ENCODE measurements around the gene ZNF503.

The ZNF503 gene

DNA sequence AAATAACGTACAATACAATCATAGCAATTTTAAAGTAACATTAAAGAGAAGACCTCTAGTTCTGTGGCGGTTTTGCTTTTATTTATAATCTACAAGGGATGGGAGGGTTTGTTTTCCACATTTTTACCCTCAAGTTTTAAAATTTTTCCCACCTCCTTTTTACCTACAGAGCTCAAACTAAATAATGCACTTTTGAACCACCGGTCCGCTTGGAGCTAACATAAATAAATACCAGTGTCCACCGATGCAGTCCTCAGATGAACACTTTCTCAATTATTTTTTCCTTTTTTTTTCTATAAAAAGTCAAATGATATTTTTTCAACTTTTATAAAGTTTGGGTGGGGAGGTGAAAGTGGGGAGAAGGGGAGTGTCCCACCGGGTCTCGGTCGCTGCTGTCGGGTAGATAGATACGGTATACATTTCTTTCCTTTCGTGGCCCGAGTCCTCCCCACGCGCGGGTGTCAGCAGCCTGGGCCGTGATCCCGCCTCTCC lies 3.3 kb downstream of the ZNF503 start:
- Histone ChIP-seq H3K36me3 (ENCODE audit: insufficient read depth, low read length) (no peaks in the 10 kb centered on the region), H3K4me2 (ENCODE audit: low read depth, low read length, poor library complexity, severe bottlenecking) (no peak overlapping the region), H3K9me3 (ENCODE audit: insufficient read depth, low read depth, low read length) (no peaks in the 10 kb centered on the region), H2AFZ (ENCODE audit: low read length) (no peak overlapping the region), H3K9me2 (replicated peaks; ENCODE audit: low read depth, low read length) (no peaks in the 10 kb centered on the region), H3K79me2 (ENCODE audit: insufficient read depth, low read length) (peaks cover 33% of the 10 kb centered on the region), H3K4me1 (ENCODE audit: insufficient read depth, low read length, poor library complexity, severe bottlenecking) (no peaks in the 10 kb centered on the region), H3K27me3 (ENCODE audit: insufficient read depth, low read length, poor library complexity, severe bottlenecking) (no peaks in the 10 kb centered on the region), H3K4me3 (ENCODE audit: low read length, poor library complexity, severe bottlenecking) (no peak overlapping the region), H4K20me1 (ENCODE audit: insufficient read depth, low read length, poor library complexity, severe bottlenecking) (peaks cover 13% of the 10 kb centered on the region), H3K9ac (ENCODE audit: low read depth, low read length, poor library complexity, severe bottlenecking) (no peak overlapping the region), H3F3A (ENCODE audit: low read depth) (no peaks in the 10 kb centered on the region)
- TF ChIP-seq, protein P1, sequence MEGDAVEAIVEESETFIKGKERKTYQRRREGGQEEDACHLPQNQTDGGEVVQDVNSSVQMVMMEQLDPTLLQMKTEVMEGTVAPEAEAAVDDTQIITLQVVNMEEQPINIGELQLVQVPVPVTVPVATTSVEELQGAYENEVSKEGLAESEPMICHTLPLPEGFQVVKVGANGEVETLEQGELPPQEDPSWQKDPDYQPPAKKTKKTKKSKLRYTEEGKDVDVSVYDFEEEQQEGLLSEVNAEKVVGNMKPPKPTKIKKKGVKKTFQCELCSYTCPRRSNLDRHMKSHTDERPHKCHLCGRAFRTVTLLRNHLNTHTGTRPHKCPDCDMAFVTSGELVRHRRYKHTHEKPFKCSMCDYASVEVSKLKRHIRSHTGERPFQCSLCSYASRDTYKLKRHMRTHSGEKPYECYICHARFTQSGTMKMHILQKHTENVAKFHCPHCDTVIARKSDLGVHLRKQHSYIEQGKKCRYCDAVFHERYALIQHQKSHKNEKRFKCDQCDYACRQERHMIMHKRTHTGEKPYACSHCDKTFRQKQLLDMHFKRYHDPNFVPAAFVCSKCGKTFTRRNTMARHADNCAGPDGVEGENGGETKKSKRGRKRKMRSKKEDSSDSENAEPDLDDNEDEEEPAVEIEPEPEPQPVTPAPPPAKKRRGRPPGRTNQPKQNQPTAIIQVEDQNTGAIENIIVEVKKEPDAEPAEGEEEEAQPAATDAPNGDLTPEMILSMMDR (conservative IDR thresholded peaks at IDR 0.05; ENCODE audit: low read length): no peak
- TF ChIP-seq EZH2phosphoT487 (IDR thresholded peaks at IDR 0.05; ENCODE audit: borderline replicate concordance): no peak

DNA sequence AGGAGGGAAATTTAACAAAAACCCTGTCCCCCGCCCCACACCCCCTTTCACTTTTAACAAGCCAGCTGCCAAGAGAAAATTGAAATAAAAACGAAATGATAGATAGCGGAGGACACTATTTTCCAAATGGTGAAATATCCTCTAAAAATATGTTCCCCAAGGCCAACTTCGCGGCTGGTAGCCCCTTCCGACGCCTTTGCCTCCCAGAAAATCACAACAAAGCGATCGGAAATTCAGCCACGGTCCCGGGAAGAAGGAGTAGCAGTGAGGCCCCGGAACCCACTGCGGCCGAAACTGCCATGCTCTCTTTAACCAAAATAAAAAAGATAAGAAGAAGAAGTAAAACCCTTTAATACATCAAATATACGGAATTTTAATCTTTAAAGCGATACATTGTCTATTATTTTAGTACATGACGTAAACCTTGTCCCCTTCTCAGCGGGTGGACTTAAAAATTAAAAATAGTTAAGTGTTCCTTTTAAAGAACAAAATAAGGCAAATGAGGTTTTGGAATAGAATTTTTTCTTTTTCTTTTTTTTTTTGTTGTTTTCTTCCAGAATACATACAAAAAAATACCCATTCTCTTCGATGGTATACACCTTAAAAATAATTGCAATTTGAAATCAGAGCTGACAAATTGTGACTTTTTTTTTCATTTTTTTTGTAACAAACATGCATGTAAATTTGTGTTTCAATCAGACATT lies 3.9 kb downstream of the ZNF503 start:
- TF ChIP-seq, protein P1 (conservative IDR thresholded peaks at IDR 0.05; ENCODE audit: low read length): no peak
- no peak for TF ChIP-seq EZH2phosphoT487 (IDR thresholded peaks at IDR 0.05; ENCODE audit: borderline replicate concordance)
- Histone ChIP-seq H3K4me1 (ENCODE audit: insufficient read depth, low read length, poor library complexity, severe bottlenecking) (no peaks in the 10 kb centered on the region), H3K79me2 (ENCODE audit: insufficient read depth, low read length) (peaks cover 33% of the 10 kb centered on the region), H4K20me1 (ENCODE audit: insufficient read depth, low read length, poor library complexity, severe bottlenecking) (peaks cover 13% of the 10 kb centered on the region), H3K4me3 (ENCODE audit: low read length, poor library complexity, severe bottlenecking) (no peak overlapping the region), H3K9me3 (ENCODE audit: insufficient read depth, low read depth, low read length) (no peaks in the 10 kb centered on the region), H3K4me2 (ENCODE audit: low read depth, low read length, poor library complexity, severe bottlenecking) (no peak overlapping the region), H2AFZ (ENCODE audit: low read length) (no peak overlapping the region), H3K27me3 (ENCODE audit: insufficient read depth, low read length, poor library complexity, severe bottlenecking) (no peaks in the 10 kb centered on the region), H3F3A (ENCODE audit: low read depth) (no peaks in the 10 kb centered on the region), H3K9ac (ENCODE audit: low read depth, low read length, poor library complexity, severe bottlenecking) (no peak overlapping the region), H3K36me3 (ENCODE audit: insufficient read depth, low read length) (no peaks in the 10 kb centered on the region), H3K9me2 (replicated peaks; ENCODE audit: low read depth, low read length) (no peaks in the 10 kb centered on the region)

DNA sequence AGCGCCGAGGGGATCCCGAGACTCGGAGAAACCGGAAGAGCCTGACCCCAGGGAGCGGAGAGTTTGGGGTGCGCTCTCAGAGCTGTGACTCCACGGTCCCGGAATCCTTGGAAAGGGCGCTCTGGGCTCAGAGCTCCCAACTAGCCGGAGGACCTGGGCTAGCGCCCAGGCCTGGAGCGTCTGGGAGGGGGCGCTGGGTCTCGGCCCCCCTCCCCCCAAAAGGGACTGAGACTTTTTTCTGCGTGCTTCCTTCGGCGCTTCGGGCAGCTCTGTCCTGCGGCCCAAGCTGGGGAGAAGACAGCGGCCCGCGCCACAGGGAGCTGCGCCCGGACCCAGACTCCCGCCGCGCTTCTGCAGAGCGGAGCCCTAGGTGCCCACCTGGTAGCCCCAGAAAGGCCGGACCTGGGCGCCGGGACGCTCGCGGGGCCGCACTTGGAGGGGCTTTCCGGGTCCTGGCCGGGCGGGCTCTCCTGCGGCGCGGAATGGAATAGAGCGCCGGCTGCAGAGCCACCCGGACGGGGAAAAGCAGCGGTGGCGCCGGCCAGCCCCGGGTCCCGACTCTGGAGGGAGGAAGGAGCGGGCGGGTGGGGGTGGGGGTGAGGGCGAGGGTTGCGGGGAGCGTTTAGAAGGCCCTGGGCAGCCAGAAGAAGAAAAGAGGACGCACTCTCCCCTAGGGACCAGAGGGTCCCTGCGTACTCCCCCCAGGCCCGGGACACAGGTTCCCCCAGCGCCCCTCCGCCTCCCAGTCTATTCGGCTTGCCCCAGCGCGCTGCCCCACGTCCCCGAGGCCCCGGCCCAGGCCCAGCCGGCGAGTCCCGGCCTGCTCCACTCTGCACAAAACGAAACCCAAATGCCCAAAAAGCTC lies 4.7 kb downstream of the ZNF503 start:
- H2AFZ ChIP-seq (ENCODE audit: low read length): no peak overlapping the region
- H3K4me1 ChIP-seq (ENCODE audit: insufficient read depth, low read length, poor library complexity, severe bottlenecking): no peaks in the 10 kb centered on the region
- H3K4me2 ChIP-seq (ENCODE audit: low read depth, low read length, poor library complexity, severe bottlenecking): no peak overlapping the region
- no peaks in the 10 kb centered on the region for H3K9me2 ChIP-seq (replicated peaks; ENCODE audit: low read depth, low read length)
- TF ChIP-seq EZH2phosphoT487 (IDR thresholded peaks at IDR 0.05; ENCODE audit: borderline replicate concordance): no peak
- TF ChIP-seq, protein P1 (conservative IDR thresholded peaks at IDR 0.05; ENCODE audit: low read length): no peak
- no peaks in the 10 kb centered on the region for H3F3A ChIP-seq (ENCODE audit: low read depth)
- no peaks in the 10 kb centered on the region for H3K27me3 ChIP-seq (ENCODE audit: insufficient read depth, low read length, poor library complexity, severe bottlenecking)
- peaks cover 33% of the 10 kb centered on the region for H3K79me2 ChIP-seq (ENCODE audit: insufficient read depth, low read length)
- no peaks in the 10 kb centered on the region for H3K36me3 ChIP-seq (ENCODE audit: insufficient read depth, low read length)
- peaks cover 13% of the 10 kb centered on the region for H4K20me1 ChIP-seq (ENCODE audit: insufficient read depth, low read length, poor library complexity, severe bottlenecking)
- H3K9me3 ChIP-seq (ENCODE audit: insufficient read depth, low read depth, low read length): no peaks in the 10 kb centered on the region
- no peak overlapping the region for H3K9ac ChIP-seq (ENCODE audit: low read depth, low read length, poor library complexity, severe bottlenecking)
- no peak overlapping the region for H3K4me3 ChIP-seq (ENCODE audit: low read length, poor library complexity, severe bottlenecking)
